Measurements from ENCODE around the gene NLN.

DNA sequence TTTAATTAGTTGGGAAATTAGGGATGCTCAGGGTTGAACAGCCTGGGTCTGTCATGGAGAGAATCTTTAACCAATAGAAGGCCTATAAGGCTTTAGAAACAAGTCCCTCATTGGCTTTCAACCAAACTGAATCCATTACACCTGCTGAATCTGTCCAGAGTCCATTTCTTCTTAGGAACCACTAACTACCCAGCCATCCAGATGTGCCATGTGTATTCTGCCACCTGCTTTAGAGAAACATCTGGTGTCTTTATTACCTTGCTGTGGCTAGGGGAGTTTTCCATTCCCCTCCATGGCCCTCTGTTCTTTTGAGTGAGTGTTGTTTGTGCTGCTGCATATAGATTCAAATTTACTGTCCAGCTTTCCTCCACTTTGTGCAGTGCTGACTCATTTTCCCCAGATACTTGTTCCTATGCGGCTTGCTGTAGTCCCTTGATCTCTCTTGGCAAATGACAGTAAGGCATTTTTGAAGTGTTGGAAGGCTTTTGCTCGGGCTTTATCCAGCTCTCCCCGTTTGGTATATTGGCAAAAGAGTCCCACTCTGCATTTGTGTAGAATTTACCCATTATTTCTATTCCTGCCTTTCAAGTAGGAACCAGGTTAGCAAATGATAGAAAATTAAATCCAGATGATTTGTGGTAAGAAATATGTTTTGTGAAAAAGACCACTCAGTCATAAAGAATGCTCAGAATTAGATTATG, 54.6 kb downstream of the NLN start:
- TF ChIP-seq, protein P1, sequence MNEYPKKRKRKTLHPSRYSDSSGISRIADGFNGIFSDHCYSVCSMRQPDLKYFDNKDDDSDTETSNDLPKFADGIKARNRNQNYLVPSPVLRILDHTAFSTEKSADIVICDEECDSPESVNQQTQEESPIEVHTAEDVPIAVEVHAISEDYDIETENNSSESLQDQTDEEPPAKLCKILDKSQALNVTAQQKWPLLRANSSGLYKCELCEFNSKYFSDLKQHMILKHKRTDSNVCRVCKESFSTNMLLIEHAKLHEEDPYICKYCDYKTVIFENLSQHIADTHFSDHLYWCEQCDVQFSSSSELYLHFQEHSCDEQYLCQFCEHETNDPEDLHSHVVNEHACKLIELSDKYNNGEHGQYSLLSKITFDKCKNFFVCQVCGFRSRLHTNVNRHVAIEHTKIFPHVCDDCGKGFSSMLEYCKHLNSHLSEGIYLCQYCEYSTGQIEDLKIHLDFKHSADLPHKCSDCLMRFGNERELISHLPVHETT (tag by site-specific recombination; IDR thresholded peaks at IDR 0.05), result no peak
- no peak for TF ChIP-seq ZBTB1 (tag by site-specific recombination; IDR thresholded peaks at IDR 0.05)
- TF ChIP-seq, protein P2, sequence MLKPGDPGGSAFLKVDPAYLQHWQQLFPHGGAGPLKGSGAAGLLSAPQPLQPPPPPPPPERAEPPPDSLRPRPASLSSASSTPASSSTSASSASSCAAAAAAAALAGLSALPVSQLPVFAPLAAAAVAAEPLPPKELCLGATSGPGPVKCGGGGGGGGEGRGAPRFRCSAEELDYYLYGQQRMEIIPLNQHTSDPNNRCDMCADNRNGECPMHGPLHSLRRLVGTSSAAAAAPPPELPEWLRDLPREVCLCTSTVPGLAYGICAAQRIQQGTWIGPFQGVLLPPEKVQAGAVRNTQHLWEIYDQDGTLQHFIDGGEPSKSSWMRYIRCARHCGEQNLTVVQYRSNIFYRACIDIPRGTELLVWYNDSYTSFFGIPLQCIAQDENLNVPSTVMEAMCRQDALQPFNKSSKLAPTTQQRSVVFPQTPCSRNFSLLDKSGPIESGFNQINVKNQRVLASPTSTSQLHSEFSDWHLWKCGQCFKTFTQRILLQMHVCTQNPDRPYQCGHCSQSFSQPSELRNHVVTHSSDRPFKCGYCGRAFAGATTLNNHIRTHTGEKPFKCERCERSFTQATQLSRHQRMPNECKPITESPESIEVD (tag by site-specific recombination; IDR thresholded peaks at IDR 0.05), result no peak
- no peak for TF ChIP-seq ZNF138 (tag by site-specific recombination; IDR thresholded peaks at IDR 0.05; ENCODE audit: borderline replicate concordance)
- TF ChIP-seq ZNF776 (tag by site-specific recombination; IDR thresholded peaks at IDR 0.05; ENCODE audit: borderline replicate concordance), result no peak
- TF ChIP-seq, protein P3, sequence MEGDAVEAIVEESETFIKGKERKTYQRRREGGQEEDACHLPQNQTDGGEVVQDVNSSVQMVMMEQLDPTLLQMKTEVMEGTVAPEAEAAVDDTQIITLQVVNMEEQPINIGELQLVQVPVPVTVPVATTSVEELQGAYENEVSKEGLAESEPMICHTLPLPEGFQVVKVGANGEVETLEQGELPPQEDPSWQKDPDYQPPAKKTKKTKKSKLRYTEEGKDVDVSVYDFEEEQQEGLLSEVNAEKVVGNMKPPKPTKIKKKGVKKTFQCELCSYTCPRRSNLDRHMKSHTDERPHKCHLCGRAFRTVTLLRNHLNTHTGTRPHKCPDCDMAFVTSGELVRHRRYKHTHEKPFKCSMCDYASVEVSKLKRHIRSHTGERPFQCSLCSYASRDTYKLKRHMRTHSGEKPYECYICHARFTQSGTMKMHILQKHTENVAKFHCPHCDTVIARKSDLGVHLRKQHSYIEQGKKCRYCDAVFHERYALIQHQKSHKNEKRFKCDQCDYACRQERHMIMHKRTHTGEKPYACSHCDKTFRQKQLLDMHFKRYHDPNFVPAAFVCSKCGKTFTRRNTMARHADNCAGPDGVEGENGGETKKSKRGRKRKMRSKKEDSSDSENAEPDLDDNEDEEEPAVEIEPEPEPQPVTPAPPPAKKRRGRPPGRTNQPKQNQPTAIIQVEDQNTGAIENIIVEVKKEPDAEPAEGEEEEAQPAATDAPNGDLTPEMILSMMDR (tag by site-specific recombination; IDR thresholded peaks at IDR 0.05), result no peak
- TF ChIP-seq ZNF768 (tag by site-specific recombination; IDR thresholded peaks at IDR 0.05), result no peak
- no peak for TF ChIP-seq ZNF423 (tag by site-specific recombination; IDR thresholded peaks at IDR 0.05)
- TF ChIP-seq TCF7L2 (IDR thresholded peaks at IDR 0.05; ENCODE audit: borderline replicate concordance, low read depth, low read length), result no peak
- TF ChIP-seq ZNF473 (tag by site-specific recombination; IDR thresholded peaks at IDR 0.05), result no peak
- TF ChIP-seq ZNF202 (tag by site-specific recombination; IDR thresholded peaks at IDR 0.05; ENCODE audit: borderline replicate concordance), result no peak
- no peak for TF ChIP-seq ZNF140 (tag by site-specific recombination; IDR thresholded peaks at IDR 0.05)
- TF ChIP-seq SP2 (tag by site-specific recombination; IDR thresholded peaks at IDR 0.05), result no peak
- no peak for TF ChIP-seq ZNF175 (tag by site-specific recombination; IDR thresholded peaks at IDR 0.05)
